Measurements from ENCODE around the gene NKD2.

The NKD2 gene

DNA sequence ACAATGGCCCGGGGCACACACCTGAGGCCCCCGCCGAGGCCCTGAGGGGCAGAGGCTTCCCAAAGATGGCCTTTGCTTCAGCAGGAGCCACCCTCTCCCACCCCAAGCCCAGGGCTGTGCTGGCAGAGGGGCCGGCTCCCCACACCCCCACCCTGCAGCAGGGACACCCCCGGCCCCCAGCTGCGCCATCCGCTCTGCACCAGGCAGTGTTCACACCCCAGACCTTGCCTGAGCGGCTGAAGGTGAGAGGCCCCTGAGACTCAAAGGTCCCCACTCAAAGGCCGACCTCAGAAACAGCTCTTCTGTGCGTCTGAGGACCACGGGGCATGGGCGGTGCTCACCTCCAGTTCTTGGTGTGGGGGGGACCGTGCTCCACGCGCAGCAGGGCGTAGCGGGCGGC lies 65.6 kb downstream of the NKD2 start:
- Histone ChIP-seq H3K4me1 (ENCODE audit: low read length) (no peaks in the 10 kb centered on the region), H3K9me2 (replicated peaks; ENCODE audit: insufficient read depth, low read length) (no peaks in the 10 kb centered on the region), H3K27me3 (replicated peaks; ENCODE audit: insufficient read depth, low read length) (no peaks in the 10 kb centered on the region), H3K27ac (ENCODE audit: low read length) (no peak overlapping the region), H3K4me3 (ENCODE audit: low read length) (no peak overlapping the region), H2AFZ (ENCODE audit: low read length) (no peak overlapping the region), H3K4me2 (ENCODE audit: low read depth, low read length) (no peak overlapping the region), H3K36me3 (replicated peaks; ENCODE audit: insufficient read depth, low read length) (no peaks in the 10 kb centered on the region), H3F3A (ENCODE audit: insufficient read depth, low read length) (no peaks in the 10 kb centered on the region), H3K9me3 (replicated peaks; ENCODE audit: insufficient read depth, low read length) (no peaks in the 10 kb centered on the region), H4K20me1 (ENCODE audit: insufficient read depth, low read length) (no peaks in the 10 kb centered on the region), H3K79me2 (ENCODE audit: low read length) (no peaks in the 10 kb centered on the region), H3K9ac (ENCODE audit: low read length) (no peak overlapping the region)
- no peak for DNase-seq
- TF ChIP-seq EZH2 (optimal IDR thresholded peaks at IDR 0.05; ENCODE audit: low read depth, low read length), result no peak
- TF ChIP-seq EZH2phosphoT487 (IDR thresholded peaks at IDR 0.05; ENCODE audit: low read length), result no peak
- TF ChIP-seq, protein P1, sequence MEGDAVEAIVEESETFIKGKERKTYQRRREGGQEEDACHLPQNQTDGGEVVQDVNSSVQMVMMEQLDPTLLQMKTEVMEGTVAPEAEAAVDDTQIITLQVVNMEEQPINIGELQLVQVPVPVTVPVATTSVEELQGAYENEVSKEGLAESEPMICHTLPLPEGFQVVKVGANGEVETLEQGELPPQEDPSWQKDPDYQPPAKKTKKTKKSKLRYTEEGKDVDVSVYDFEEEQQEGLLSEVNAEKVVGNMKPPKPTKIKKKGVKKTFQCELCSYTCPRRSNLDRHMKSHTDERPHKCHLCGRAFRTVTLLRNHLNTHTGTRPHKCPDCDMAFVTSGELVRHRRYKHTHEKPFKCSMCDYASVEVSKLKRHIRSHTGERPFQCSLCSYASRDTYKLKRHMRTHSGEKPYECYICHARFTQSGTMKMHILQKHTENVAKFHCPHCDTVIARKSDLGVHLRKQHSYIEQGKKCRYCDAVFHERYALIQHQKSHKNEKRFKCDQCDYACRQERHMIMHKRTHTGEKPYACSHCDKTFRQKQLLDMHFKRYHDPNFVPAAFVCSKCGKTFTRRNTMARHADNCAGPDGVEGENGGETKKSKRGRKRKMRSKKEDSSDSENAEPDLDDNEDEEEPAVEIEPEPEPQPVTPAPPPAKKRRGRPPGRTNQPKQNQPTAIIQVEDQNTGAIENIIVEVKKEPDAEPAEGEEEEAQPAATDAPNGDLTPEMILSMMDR (IDR thresholded peaks at IDR 0.05; ENCODE audit: low read length), result no peak

DNA sequence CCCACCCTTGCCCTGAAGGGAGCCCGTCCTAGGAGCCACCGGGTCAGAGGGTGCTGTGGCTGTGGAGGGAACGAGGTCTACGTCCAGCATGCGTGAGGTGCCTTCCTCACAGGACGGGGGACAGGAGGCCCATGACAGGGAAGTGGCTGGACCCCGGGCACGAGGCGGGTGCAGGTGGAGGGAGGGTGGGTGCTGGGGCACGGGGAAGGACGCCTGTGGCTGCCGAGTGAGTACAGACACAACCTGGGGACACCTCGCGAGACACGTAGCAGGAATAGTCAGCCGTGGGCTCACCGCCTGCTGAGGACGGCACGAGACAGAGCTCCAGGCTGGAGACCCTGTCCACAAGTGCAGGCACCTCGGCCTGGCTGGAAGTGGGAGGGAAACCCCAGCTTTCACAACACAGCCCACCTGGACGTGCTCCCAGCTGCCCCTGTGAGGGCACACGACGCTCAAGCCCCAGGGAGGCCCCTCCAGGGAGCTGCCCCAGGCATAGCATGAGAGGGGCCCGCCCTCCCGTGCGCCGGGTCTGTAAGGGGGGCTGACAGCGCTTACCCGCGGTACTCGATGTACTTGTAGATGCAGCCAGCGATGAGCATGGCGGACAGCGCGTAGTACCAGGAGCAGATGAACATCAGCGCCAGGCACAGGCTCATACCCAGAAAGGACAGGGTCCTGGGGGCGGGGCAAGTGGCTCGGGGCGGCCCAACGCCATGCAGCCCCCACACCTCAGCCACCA lies 66.4 kb downstream of the NKD2 start:
- Histone ChIP-seq H3F3A (ENCODE audit: insufficient read depth, low read length) (no peaks in the 10 kb centered on the region), H2AFZ (ENCODE audit: low read length) (no peak overlapping the region), H3K36me3 (replicated peaks; ENCODE audit: insufficient read depth, low read length) (no peaks in the 10 kb centered on the region), H3K4me2 (ENCODE audit: low read depth, low read length) (no peak overlapping the region), H3K9me2 (replicated peaks; ENCODE audit: insufficient read depth, low read length) (no peaks in the 10 kb centered on the region), H3K9ac (ENCODE audit: low read length) (no peak overlapping the region), H3K79me2 (ENCODE audit: low read length) (no peaks in the 10 kb centered on the region), H3K27ac (ENCODE audit: low read length) (no peak overlapping the region), H3K9me3 (replicated peaks; ENCODE audit: insufficient read depth, low read length) (no peaks in the 10 kb centered on the region), H3K4me3 (ENCODE audit: low read length) (no peak overlapping the region), H3K4me1 (ENCODE audit: low read length) (no peaks in the 10 kb centered on the region), H4K20me1 (ENCODE audit: insufficient read depth, low read length) (no peaks in the 10 kb centered on the region), H3K27me3 (replicated peaks; ENCODE audit: insufficient read depth, low read length) (no peaks in the 10 kb centered on the region)
- DNase-seq, result no peak
- TF ChIP-seq EZH2phosphoT487 (IDR thresholded peaks at IDR 0.05; ENCODE audit: low read length) (no peak), EZH2 (optimal IDR thresholded peaks at IDR 0.05; ENCODE audit: low read depth, low read length) (no peak)
- TF ChIP-seq, protein P1 (IDR thresholded peaks at IDR 0.05; ENCODE audit: low read length), result no peak

DNA sequence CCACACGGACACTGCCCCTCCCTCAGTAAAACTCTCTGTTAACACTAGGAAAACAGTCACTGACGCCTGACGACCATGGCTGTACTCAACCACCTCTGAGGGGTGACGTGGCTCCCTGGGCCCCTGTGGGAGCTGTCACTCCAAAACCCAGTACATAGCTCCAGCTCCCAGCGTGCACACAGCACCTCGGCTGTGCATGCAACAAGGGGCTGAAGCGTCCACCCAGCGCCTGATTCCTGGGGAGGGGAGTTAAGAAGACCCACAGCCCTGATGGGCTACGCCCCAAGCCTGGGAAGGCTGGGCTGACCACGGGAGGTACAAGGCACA lies 66.9 kb downstream of the NKD2 start:
- Histone ChIP-seq H3K4me3 (ENCODE audit: low read length) (no peak overlapping the region), H3F3A (ENCODE audit: insufficient read depth, low read length) (no peaks in the 10 kb centered on the region), H4K20me1 (ENCODE audit: insufficient read depth, low read length) (no peaks in the 10 kb centered on the region), H2AFZ (ENCODE audit: low read length) (no peak overlapping the region), H3K79me2 (ENCODE audit: low read length) (no peaks in the 10 kb centered on the region), H3K27ac (ENCODE audit: low read length) (no peak overlapping the region), H3K4me1 (ENCODE audit: low read length) (no peaks in the 10 kb centered on the region), H3K36me3 (replicated peaks; ENCODE audit: insufficient read depth, low read length) (no peaks in the 10 kb centered on the region), H3K9me3 (replicated peaks; ENCODE audit: insufficient read depth, low read length) (no peaks in the 10 kb centered on the region), H3K27me3 (replicated peaks; ENCODE audit: insufficient read depth, low read length) (no peaks in the 10 kb centered on the region), H3K9me2 (replicated peaks; ENCODE audit: insufficient read depth, low read length) (no peaks in the 10 kb centered on the region), H3K9ac (ENCODE audit: low read length) (no peak overlapping the region), H3K4me2 (ENCODE audit: low read depth, low read length) (no peak overlapping the region)
- TF ChIP-seq, protein P1 (IDR thresholded peaks at IDR 0.05; ENCODE audit: low read length), result no peak
- no peak for TF ChIP-seq EZH2phosphoT487 (IDR thresholded peaks at IDR 0.05; ENCODE audit: low read length)
- TF ChIP-seq EZH2 (optimal IDR thresholded peaks at IDR 0.05; ENCODE audit: low read depth, low read length), result no peak
- DNase-seq, result no peak

Measured in MM.1S (cell line).